ENCODE data around the gene HES7. TPM values are rescaled to one million over a fixed set of nuclear protein-coding genes. Genes with fewer than 3 reads are reported as not detected.

The HES7 gene
- total RNA-seq, 1 experiment from 2014 or later = 0.33 TPM

DNA sequence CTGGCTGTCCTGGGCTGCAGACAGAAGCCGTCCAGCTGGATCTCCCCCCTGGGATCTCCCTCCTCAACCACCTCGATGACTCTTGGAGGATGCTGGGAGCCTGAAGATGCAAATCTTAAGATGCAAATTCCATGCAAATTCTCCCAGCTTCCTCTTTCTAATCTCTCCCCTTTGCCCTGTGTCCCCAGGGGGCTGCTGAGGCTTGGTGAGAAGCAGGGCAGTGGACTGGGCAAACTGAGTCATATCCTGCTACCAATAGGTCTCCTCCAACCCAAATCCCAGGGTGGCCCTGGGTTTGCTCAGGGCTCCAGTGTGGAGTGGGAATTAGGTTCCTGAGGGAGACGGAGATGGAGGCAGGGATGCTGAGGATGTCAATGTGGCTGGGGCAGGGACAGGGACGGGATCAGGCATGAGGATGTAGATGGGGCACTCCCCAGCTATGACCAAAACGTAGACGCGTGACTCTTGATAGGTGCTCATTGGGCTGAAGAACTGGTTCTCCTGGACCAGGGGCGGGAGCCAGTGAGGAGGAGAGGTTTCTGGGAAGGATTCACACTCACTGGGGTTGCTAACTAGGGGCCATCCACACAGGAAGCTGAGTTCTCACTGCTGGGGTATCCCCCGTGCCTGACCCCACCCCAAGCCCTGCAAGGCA is 32.7 kb downstream of the HES7 start:
- Histone ChIP-seq H3K9ac (ENCODE audit: extremely low read depth, insufficient read length, low read length) (no peak overlapping the region), H4K91ac (ENCODE audit: insufficient read length, low read depth, low read length) (no peak overlapping the region), H2BK120ac (ENCODE audit: low read depth, low read length, poor library complexity, severe bottlenecking) (no peak overlapping the region), H3K4ac (ENCODE audit: low read depth, low read length) (no peak overlapping the region), H3K9me3 (ENCODE audit: control insufficient read depth, low read depth, low read length) (no peaks in the 10 kb centered on the region), H2AK5ac (ENCODE audit: insufficient read length, low read length) (no peak overlapping the region), H2AFZ (ENCODE audit: low read length) (no peak overlapping the region), H4K20me1 (ENCODE audit: control insufficient read depth, insufficient read depth, insufficient read length) (no peaks in the 10 kb centered on the region), H3K27ac (ENCODE audit: insufficient read length, low read depth, low read length) (no peak overlapping the region), H3K4me2 (ENCODE audit: insufficient read depth, insufficient read length, low read length) (no peak overlapping the region), H4K8ac (replicated peaks; ENCODE audit: insufficient read length, low read depth, low read length) (no peak overlapping the region), H2BK5ac (ENCODE audit: insufficient read length, low read length) (no peak overlapping the region), H3K23me2 (ENCODE audit: insufficient read length, low read depth, low read length, poor library complexity, severe bottlenecking) (no peaks in the 10 kb centered on the region), H2BK12ac (ENCODE audit: insufficient read length, low read depth, low read length) (no peak overlapping the region), H3K14ac (ENCODE audit: insufficient read depth, low read length) (no peak overlapping the region; the same call in 1 of the 2 replicates), H3K79me2 (ENCODE audit: insufficient read depth, low read length) (no peaks in the 10 kb centered on the region), H3K23ac (ENCODE audit: insufficient read length, low read depth, low read length) (no peak overlapping the region), H3K56ac (ENCODE audit: insufficient read length, low read depth, low read length) (no peak overlapping the region), H2BK20ac (ENCODE audit: low read depth, low read length, poor library complexity, severe bottlenecking) (no peak overlapping the region), H4K5ac (ENCODE audit: insufficient read length, low read depth, low read length) (no peak overlapping the region), H2BK15ac (ENCODE audit: low read depth, low read length) (no peak overlapping the region), H3K79me1 (ENCODE audit: insufficient read depth, low read depth, low read length, poor library complexity, severe bottlenecking) (no peaks in the 10 kb centered on the region), H3K4me1 (ENCODE audit: insufficient read depth, low read length) (no peaks in the 10 kb centered on the region; the same call in 1 of the 2 replicates), H3T11ph (ENCODE audit: low read length) (no peak overlapping the region), H3K27me3 (ENCODE audit: insufficient read depth, low read length) (no peaks in the 10 kb centered on the region), H3K18ac (ENCODE audit: insufficient read length, low read depth, low read length) (no peak overlapping the region)
- TF ChIP-seq, protein P1, sequence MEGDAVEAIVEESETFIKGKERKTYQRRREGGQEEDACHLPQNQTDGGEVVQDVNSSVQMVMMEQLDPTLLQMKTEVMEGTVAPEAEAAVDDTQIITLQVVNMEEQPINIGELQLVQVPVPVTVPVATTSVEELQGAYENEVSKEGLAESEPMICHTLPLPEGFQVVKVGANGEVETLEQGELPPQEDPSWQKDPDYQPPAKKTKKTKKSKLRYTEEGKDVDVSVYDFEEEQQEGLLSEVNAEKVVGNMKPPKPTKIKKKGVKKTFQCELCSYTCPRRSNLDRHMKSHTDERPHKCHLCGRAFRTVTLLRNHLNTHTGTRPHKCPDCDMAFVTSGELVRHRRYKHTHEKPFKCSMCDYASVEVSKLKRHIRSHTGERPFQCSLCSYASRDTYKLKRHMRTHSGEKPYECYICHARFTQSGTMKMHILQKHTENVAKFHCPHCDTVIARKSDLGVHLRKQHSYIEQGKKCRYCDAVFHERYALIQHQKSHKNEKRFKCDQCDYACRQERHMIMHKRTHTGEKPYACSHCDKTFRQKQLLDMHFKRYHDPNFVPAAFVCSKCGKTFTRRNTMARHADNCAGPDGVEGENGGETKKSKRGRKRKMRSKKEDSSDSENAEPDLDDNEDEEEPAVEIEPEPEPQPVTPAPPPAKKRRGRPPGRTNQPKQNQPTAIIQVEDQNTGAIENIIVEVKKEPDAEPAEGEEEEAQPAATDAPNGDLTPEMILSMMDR (conservative IDR thresholded peaks at IDR 0.05) = no peak
- Mint-ChIP-seq H3K36me3 (ENCODE audit: insufficient read depth in 1 of 3, low read depth in 3 of 3) (no peaks in the 10 kb centered on the region; a peak in 1 of 7 replicates), H3K9me3 (no peaks in the 10 kb centered on the region; a peak in 2 of 5 replicates), H3K27me3 (ENCODE audit: low read depth) (peaks cover 59% of the 10 kb centered on the region), H3K4me1 (peaks cover 14 to 16% of the 10 kb centered on the region in 2 experiments), H3K27ac (no peak overlapping the region), H3K4me3 (no peak overlapping the region)
- no CpG with 5 or more reads among the region's 9 CpGs for WGBS (ENCODE audit: extremely low coverage, insufficient read length, low lambda C conversion rate)
- no peak for DNase-seq

Measured in H9 (cell line).